HCT116 (cell line): Measurements from ENCODE around the gene ZNF655. TPM values are rescaled to one million over a fixed set of nuclear protein-coding genes. Genes with fewer than 3 reads are reported as not detected.
A peak's percentile ranks its signal among the peaks of the same experiment; 100 is the strongest.

Experiments used
- ATAC-seq: fragments of 200-7000 bp; cut with Tn5 transposase; 2 replicates; pipeline ENCODE4 v1.9.1; 2020; ENCODE audit warnings: mild to moderate bottlenecking, moderate library complexity
- BruUV-seq: library from RNA; stranded (reverse); fragments of 400-500 nt; replicated peaks from 2 replicates; lab custom pipeline; 2021; lab: Mats Ljungman, UMichigan
- CTCF ChIA-PET: fragments of 300-600 bp; sonication (Branson Sonifier 250); formaldehyde crosslinking; loops from one replicate; lab custom pipeline; 2021; ENCODE audit warnings: antibody characterized with exemption; lab: Charles Lee
- POLR2A ChIA-PET: fragments of 300-600, 350-600 bp; sonication (Branson Sonifier 250); formaldehyde crosslinking; loops from one replicate; lab custom pipeline; 2021; ENCODE audit warnings: antibody characterized with exemption; lab: Charles Lee
- RAD21 ChIA-PET, 2 experiments: fragments of 300-600 bp; sonication (Branson Sonifier 250); formaldehyde crosslinking; loops; one replicate each; lab custom pipeline; 2023; ENCODE audit warnings: low total read pairs in 2 of 2; ENCODE audit not compliant: uncharacterized antibody in 2 of 2, unreplicated experiment in 2 of 2, low non-redundant PET in 1 of 2; lab: Charles Lee
- DNase-seq: peaks from one replicate; pipeline ENCODE4 v3.0.0-alpha.2; 2010; ENCODE audit warnings: low read depth, low spot score
- H2AFZ ChIP-seq: fragments of 200-600 bp; shearing (Covaris generic), sonication (generic); 2 replicates; pipeline ENCODE4 v1.6.1; 2017; ENCODE audit warnings: low read depth, mixed run types, mixed read lengths, antibody characterized with exemption, low read length; ENCODE audit not compliant: poor library complexity, severe bottlenecking
- H3K27ac ChIP-seq: 2 replicates; pipeline ENCODE4 v1.5.1; 2012; ENCODE audit warnings: low read depth, low read length
- H3K27me3 ChIP-seq: fragments of 200-600 bp; sonication (generic); 2 replicates; pipeline ENCODE4 v1.6.1; 2016; ENCODE audit warnings: mixed run types, low read length, mixed read lengths; ENCODE audit not compliant: insufficient read depth
- H3K36me3 ChIP-seq, 2 experiments: fragments of 200-500 bp in 1 of 2; fragments of 200-600 bp in 1 of 2; sonication (Bioruptor generic) in 1 of 2; sonication (generic) in 1 of 2; 2 replicates each; pipeline versions ENCODE4 v1.5.1 to v1.6.1; 2014 to 2016; ENCODE audit warnings: low read length in 2 of 2, inconsistent platforms in 1 of 2, mixed read lengths in 1 of 2, mixed run types in 1 of 2; ENCODE audit not compliant: insufficient read depth in 2 of 2, control insufficient read depth in 1 of 2
- H3K4me1 ChIP-seq, 2 experiments: fragments of 200-600 bp in 1 of 2; sonication (generic) in 1 of 2; 2 replicates each; pipeline versions ENCODE4 v1.5.1 to v1.6.1; 2012 to 2017; ENCODE audit warnings: low read length in 2 of 2, inconsistent platforms in 1 of 2, mild to moderate bottlenecking in 1 of 2, mixed read lengths in 1 of 2, mixed run types in 1 of 2, moderate library complexity in 1 of 2; ENCODE audit not compliant: insufficient read depth in 2 of 2, control insufficient read depth in 1 of 2
- H3K4me2 ChIP-seq: fragments of 200-600 bp; sonication (generic); 2 replicates; pipeline ENCODE4 v1.6.1; 2017; ENCODE audit warnings: mixed run types, low read length, mixed read lengths
- H3K4me3 ChIP-seq, 2 experiments: fragments of 200-600 bp in 1 of 2; sonication (generic) in 1 of 2; replicated peaks in 1 of 2; 2 replicates each; pipeline ENCODE4 v1.5.1; 2011 to 2016; ENCODE audit warnings: low read length in 2 of 2, control low read depth in 1 of 2, low read depth in 1 of 2, mild to moderate bottlenecking in 1 of 2, mixed read lengths in 1 of 2, mixed run types in 1 of 2
- H3K79me2 ChIP-seq: fragments of 200-600 bp; sonication (generic); 2 replicates; pipeline ENCODE4 v1.6.1; 2017; ENCODE audit warnings: mild to moderate bottlenecking, mixed run types, low read length, moderate library complexity, mixed read lengths; ENCODE audit not compliant: insufficient read depth
- H3K9ac ChIP-seq: fragments of 200-600 bp; sonication (generic); 2 replicates; pipeline ENCODE4 v1.6.1; 2016; ENCODE audit warnings: low read length, mixed read lengths
- H3K9me2 ChIP-seq: fragments of 200-600 bp; sonication (generic), shearing (Covaris generic); 2 replicates; pipeline ENCODE4 v1.6.1; 2017; ENCODE audit warnings: mixed run types, mild to moderate bottlenecking, moderate library complexity; ENCODE audit not compliant: insufficient read depth
- H3K9me3 ChIP-seq, 2 experiments: fragments of 200-500 bp in 1 of 2; fragments of 200-600 bp in 1 of 2; sonication (Bioruptor generic) in 1 of 2; sonication (generic) in 1 of 2; 2 replicates each; pipeline ENCODE4 v1.6.1; 2014 to 2017; ENCODE audit warnings: low read length in 2 of 2, mixed read lengths in 2 of 2, inconsistent platforms in 1 of 2, low read depth in 1 of 2, mild to moderate bottlenecking in 1 of 2, mixed run types in 1 of 2, moderate library complexity in 1 of 2; ENCODE audit not compliant: control insufficient read depth in 1 of 2, insufficient read depth in 1 of 2
- H4K20me1 ChIP-seq: fragments of 200-600 bp; sonication (generic), shearing (Covaris generic); 2 replicates; pipeline ENCODE4 v1.6.1; 2017; ENCODE audit warnings: mixed run types, mild to moderate bottlenecking, moderate library complexity; ENCODE audit not compliant: insufficient read depth
- EZH2phosphoT487 ChIP-seq: fragments of 200-600 bp; IDR thresholded peaks from 2 replicates; pipeline ENCODE4 v1.6.1; 2018; ENCODE audit warnings: antibody characterized with exemption, borderline replicate concordance
- POLR2A ChIP-seq: IDR thresholded peaks from 2 replicates; pipeline ENCODE4 v1.7.0; 2011; ENCODE audit warnings: borderline replicate concordance; ENCODE audit not compliant: insufficient read depth, insufficient read length; ENCODE audit errors: extremely low read depth
- POLR2AphosphoS5 ChIP-seq: IDR thresholded peaks from 2 replicates; pipeline ENCODE4 v1.6.1; 2011; ENCODE audit warnings: mild to moderate bottlenecking, low read depth, low read length, moderate library complexity
- RAD21 ChIP-seq: IDR thresholded peaks from 2 replicates; pipeline ENCODE4 v1.6.1; 2012; ENCODE audit warnings: low read depth, mild to moderate bottlenecking
- SIN3A ChIP-seq: IDR thresholded peaks from 2 replicates; pipeline ENCODE4 v1.6.1; 2012; ENCODE audit warnings: low read depth
- TCF7L2 ChIP-seq: IDR thresholded peaks from 2 replicates; pipeline ENCODE4 v1.7.0; 2011; ENCODE audit warnings: borderline replicate concordance, inconsistent platforms; ENCODE audit not compliant: insufficient read depth, insufficient read length; ENCODE audit errors: extremely low read depth
- intact Hi-C: fragments of 100-400 bp; cut with micrococcal nuclease; formaldehyde crosslinking; loops from 2 replicates; pipeline ENCODE4 v1.10.0; 2022
- total RNA-seq: library from RNA; stranded (reverse); gene quantifications from one replicate; pipeline ENCODE4 v1.2.1, GENCODE V29; 2021; ENCODE audit not compliant: unreplicated experiment

ZNF655 gene
- total RNA-seq, 1 experiment from 2014 or later = 45.0 TPM

DNA sequence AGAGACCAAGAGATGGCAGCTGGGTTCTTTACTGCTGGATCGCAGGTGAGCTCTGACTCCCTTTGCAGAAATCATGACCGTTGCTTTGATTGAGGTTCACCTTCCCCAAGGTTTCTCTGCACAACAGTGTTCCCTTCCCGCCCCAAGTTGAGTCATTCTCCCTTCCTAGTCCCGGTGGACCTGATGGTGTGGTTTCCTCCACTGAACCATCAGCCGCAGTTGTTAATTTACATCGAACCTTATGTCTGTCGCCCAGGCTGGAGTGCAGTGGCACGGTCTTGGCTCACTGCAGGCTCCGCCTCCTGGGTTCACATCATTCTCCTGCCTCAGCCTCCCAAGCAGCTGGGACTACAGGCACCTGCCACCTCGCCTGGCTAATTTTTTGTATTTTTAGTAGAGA lies 64.2 kb downstream of the ZNF655 start:
- peak; percentile 15; the same call in 1 of the 2 replicates for TF ChIP-seq RAD21
- no peak for TF ChIP-seq POLR2A
- TF ChIP-seq, all 23 proteins: peak for 1
- ChIA-PET POLR2A (no interaction called here), RAD21 (no interaction called here), CTCF (no interaction called here)
- Histone ChIP-seq H2AFZ (no peak overlapping the region), H3K9ac (no peak overlapping the region), H3K4me1 (peaks cover 5 to 14% of the 10 kb centered on the region in 2 experiments), H3K36me3 (peaks cover 57 to 61% of the 10 kb centered on the region in 2 experiments; a peak in 3 of 4 replicates), H3K4me3 (no peak overlapping the region), H3K9me2 (no peaks in the 10 kb centered on the region), H3K79me2 (peaks cover 50% of the 10 kb centered on the region), H3K27ac (no peak overlapping the region), H3K4me2 (no peak overlapping the region), H3K9me3 (no peaks in the 10 kb centered on the region), H3K27me3 (no peaks in the 10 kb centered on the region), H4K20me1 (no peaks in the 10 kb centered on the region)
- BruUV-seq = no TSS peak
- ATAC-seq (no peak), DNase-seq (no peak)
- intact Hi-C loops = no loop called here

- POLR2A ChIA-PET = no interaction called here
- Histone ChIP-seq H3K27me3 (no peaks in the 10 kb centered on the region), H3K9me2 (no peaks in the 10 kb centered on the region), H2AFZ (no peak overlapping the region), H3K4me1 (peaks cover 0 to 8% of the 10 kb centered on the region in 2 experiments; a peak in 3 of 4 replicates), H3K4me2 (no peak overlapping the region), H3K9me3 (no peaks in the 10 kb centered on the region), H3K36me3 (peaks cover 61 to 63% of the 10 kb centered on the region in 2 experiments; a peak in 3 of 4 replicates), H3K4me3 (no peak overlapping the region), H3K9ac (no peak overlapping the region), H4K20me1 (no peaks in the 10 kb centered on the region), H3K27ac (no peak overlapping the region), H3K79me2 (peaks cover 44% of the 10 kb centered on the region)
- BruUV-seq = no TSS peak
- TF ChIP-seq EZH2phosphoT487 (no peak), RAD21 (no peak), POLR2AphosphoS5 (no peak), POLR2A (no peak), TCF7L2 (no peak), SIN3A (no peak)
- DNase-seq (no peak), ATAC-seq (no peak)
- intact Hi-C loops = no loop called here
- CTCF ChIA-PET = no interaction called here
- RAD21 ChIA-PET = no interaction called here
These were observed 64.8 kb downstream of the ZNF655 start for GRCh38 chr7:99623091-99623693.
